ENCODE results near the gene SATB2. TPM values are rescaled to one million over a fixed set of nuclear protein-coding genes. Genes with fewer than 3 reads are reported as not detected.

The SATB2 gene
- polyA plus RNA-seq, 1 donor from 2014 or later, result 0.21 TPM

DNA sequence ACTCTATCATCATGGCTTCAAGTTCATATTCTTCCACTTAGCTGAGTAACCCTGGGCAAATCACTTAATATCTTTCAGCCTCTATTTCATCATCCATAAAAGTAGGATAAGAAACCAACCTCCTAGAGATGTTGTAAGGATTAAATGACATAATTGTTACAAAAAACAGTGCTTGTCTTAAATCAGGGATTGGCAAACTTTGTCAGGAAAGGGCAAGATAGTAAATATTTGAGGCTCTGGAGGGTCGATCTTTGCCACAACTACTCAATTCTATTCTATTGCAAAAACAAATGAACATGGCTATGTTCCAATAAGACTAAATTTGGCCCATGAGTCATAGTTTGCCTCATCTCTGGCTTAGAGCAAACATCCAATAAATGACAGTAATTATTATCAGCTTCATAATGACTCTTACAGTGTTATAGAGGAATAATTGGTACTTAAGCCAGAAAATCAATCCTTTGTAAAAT, 184.7 kb downstream of the SATB2 start:
- no peaks in the 10 kb centered on the region for H3K9me2 ChIP-seq (ENCODE audit: insufficient read depth, low read length)
- no peaks in the 10 kb centered on the region for H3K79me2 ChIP-seq (replicated peaks; ENCODE audit: insufficient read depth, low read length)
- H4K20me1 ChIP-seq (ENCODE audit: insufficient read depth), result no peaks in the 10 kb centered on the region
- H3K36me3 ChIP-seq (ENCODE audit: insufficient read depth, low read length), result no peaks in the 10 kb centered on the region
- no peak overlapping the region for H3K27ac ChIP-seq (ENCODE audit: low read length)
- H3K9me3 ChIP-seq (ENCODE audit: low read length), result no peaks in the 10 kb centered on the region
- no peak overlapping the region for H3K4me3 ChIP-seq (ENCODE audit: low read length)
- H3K9ac ChIP-seq (ENCODE audit: low read length), result no peak overlapping the region
- no peak overlapping the region for H3K4me2 ChIP-seq (ENCODE audit: low read length)
- H3F3A ChIP-seq (ENCODE audit: insufficient read depth, low read length, poor library complexity, severe bottlenecking), result no peaks in the 10 kb centered on the region
- no peak overlapping the region for H2AFZ ChIP-seq (ENCODE audit: low read depth, low read length)
- TF ChIP-seq, protein P1, sequence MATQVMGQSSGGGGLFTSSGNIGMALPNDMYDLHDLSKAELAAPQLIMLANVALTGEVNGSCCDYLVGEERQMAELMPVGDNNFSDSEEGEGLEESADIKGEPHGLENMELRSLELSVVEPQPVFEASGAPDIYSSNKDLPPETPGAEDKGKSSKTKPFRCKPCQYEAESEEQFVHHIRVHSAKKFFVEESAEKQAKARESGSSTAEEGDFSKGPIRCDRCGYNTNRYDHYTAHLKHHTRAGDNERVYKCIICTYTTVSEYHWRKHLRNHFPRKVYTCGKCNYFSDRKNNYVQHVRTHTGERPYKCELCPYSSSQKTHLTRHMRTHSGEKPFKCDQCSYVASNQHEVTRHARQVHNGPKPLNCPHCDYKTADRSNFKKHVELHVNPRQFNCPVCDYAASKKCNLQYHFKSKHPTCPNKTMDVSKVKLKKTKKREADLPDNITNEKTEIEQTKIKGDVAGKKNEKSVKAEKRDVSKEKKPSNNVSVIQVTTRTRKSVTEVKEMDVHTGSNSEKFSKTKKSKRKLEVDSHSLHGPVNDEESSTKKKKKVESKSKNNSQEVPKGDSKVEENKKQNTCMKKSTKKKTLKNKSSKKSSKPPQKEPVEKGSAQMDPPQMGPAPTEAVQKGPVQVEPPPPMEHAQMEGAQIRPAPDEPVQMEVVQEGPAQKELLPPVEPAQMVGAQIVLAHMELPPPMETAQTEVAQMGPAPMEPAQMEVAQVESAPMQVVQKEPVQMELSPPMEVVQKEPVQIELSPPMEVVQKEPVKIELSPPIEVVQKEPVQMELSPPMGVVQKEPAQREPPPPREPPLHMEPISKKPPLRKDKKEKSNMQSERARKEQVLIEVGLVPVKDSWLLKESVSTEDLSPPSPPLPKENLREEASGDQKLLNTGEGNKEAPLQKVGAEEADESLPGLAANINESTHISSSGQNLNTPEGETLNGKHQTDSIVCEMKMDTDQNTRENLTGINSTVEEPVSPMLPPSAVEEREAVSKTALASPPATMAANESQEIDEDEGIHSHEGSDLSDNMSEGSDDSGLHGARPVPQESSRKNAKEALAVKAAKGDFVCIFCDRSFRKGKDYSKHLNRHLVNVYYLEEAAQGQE (IDR thresholded peaks at IDR 0.05; ENCODE audit: borderline replicate concordance), result no peak
- TF ChIP-seq EP300 (conservative IDR thresholded peaks at IDR 0.05; ENCODE audit: poor library complexity, severe bottlenecking), result no peak
- no peak for TF ChIP-seq MXI1 (conservative IDR thresholded peaks at IDR 0.05; ENCODE audit: poor library complexity, severe bottlenecking)
- TF ChIP-seq, protein P2, sequence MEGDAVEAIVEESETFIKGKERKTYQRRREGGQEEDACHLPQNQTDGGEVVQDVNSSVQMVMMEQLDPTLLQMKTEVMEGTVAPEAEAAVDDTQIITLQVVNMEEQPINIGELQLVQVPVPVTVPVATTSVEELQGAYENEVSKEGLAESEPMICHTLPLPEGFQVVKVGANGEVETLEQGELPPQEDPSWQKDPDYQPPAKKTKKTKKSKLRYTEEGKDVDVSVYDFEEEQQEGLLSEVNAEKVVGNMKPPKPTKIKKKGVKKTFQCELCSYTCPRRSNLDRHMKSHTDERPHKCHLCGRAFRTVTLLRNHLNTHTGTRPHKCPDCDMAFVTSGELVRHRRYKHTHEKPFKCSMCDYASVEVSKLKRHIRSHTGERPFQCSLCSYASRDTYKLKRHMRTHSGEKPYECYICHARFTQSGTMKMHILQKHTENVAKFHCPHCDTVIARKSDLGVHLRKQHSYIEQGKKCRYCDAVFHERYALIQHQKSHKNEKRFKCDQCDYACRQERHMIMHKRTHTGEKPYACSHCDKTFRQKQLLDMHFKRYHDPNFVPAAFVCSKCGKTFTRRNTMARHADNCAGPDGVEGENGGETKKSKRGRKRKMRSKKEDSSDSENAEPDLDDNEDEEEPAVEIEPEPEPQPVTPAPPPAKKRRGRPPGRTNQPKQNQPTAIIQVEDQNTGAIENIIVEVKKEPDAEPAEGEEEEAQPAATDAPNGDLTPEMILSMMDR (IDR thresholded peaks at IDR 0.05; ENCODE audit: poor library complexity, severe bottlenecking), result no peak
- no peak for TF ChIP-seq EZH2 (IDR thresholded peaks at IDR 0.05; ENCODE audit: borderline replicate concordance, insufficient read depth, low read length, poor library complexity, severe bottlenecking)
- no peak for TF ChIP-seq TAF1 (IDR thresholded peaks at IDR 0.05; ENCODE audit: low read depth)
- no peak for TF ChIP-seq POLR2AphosphoS5 (IDR thresholded peaks at IDR 0.05)
- TF ChIP-seq SMC3 (conservative IDR thresholded peaks at IDR 0.05; ENCODE audit: poor library complexity), result no peak
- no peak for TF ChIP-seq RAD21 (conservative IDR thresholded peaks at IDR 0.05)
- no peaks in the 10 kb centered on the region for H3K27me3 ChIP-seq (ENCODE audit: insufficient read depth, low read depth, low read length)

DNA sequence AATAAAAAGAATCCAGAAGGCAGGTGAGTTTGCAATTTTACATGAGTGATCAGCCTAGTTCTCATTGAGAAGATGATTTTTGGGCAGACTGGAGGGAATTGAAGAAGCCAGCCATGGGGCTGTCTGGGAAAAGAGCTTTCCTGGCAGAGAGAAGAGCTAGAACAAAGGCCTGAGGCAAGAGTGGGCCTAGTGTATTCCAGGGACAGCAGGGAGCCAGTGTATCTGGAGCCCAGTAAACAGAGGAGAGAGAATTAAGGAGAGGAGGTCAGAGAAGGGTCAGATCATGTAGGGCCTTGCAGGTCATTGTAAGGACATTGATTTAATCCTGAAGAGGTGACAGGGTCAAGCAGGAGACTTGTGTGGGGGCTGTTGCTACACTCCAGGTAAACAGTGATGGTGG, 195.8 kb downstream of the SATB2 start:
- no peak overlapping the region for H3K9ac ChIP-seq (ENCODE audit: low read length)
- H3K27ac ChIP-seq (ENCODE audit: low read length), result no peak overlapping the region
- H3F3A ChIP-seq (ENCODE audit: insufficient read depth, low read length, poor library complexity, severe bottlenecking), result no peaks in the 10 kb centered on the region
- H3K79me2 ChIP-seq (replicated peaks; ENCODE audit: insufficient read depth, low read length), result no peaks in the 10 kb centered on the region
- no peaks in the 10 kb centered on the region for H4K20me1 ChIP-seq (ENCODE audit: insufficient read depth)
- no peaks in the 10 kb centered on the region for H3K9me3 ChIP-seq (ENCODE audit: low read length)
- no peaks in the 10 kb centered on the region for H3K36me3 ChIP-seq (ENCODE audit: insufficient read depth, low read length)
- no peak overlapping the region for H2AFZ ChIP-seq (ENCODE audit: low read depth, low read length)
- H3K4me2 ChIP-seq (ENCODE audit: low read length), result no peak overlapping the region
- no peaks in the 10 kb centered on the region for H3K27me3 ChIP-seq (ENCODE audit: insufficient read depth, low read depth, low read length)
- H3K9me2 ChIP-seq (ENCODE audit: insufficient read depth, low read length), result no peaks in the 10 kb centered on the region
- no peak for TF ChIP-seq TAF1 (IDR thresholded peaks at IDR 0.05; ENCODE audit: low read depth)
- no peak for TF ChIP-seq MXI1 (conservative IDR thresholded peaks at IDR 0.05; ENCODE audit: poor library complexity, severe bottlenecking)
- TF ChIP-seq RAD21 (conservative IDR thresholded peaks at IDR 0.05), result no peak
- TF ChIP-seq, protein P2 (IDR thresholded peaks at IDR 0.05; ENCODE audit: poor library complexity, severe bottlenecking), result no peak
- TF ChIP-seq EP300 (conservative IDR thresholded peaks at IDR 0.05; ENCODE audit: poor library complexity, severe bottlenecking), result no peak
- no peak for TF ChIP-seq SMC3 (conservative IDR thresholded peaks at IDR 0.05; ENCODE audit: poor library complexity)
- TF ChIP-seq EZH2 (IDR thresholded peaks at IDR 0.05; ENCODE audit: borderline replicate concordance, insufficient read depth, low read length, poor library complexity, severe bottlenecking), result no peak
- TF ChIP-seq, protein P1 (IDR thresholded peaks at IDR 0.05; ENCODE audit: borderline replicate concordance), result no peak
- TF ChIP-seq POLR2AphosphoS5 (IDR thresholded peaks at IDR 0.05), result no peak
- H3K4me3 ChIP-seq (ENCODE audit: low read length), result no peak overlapping the region
